ENCODE data around the gene CDH13.

The CDH13 gene

DNA sequence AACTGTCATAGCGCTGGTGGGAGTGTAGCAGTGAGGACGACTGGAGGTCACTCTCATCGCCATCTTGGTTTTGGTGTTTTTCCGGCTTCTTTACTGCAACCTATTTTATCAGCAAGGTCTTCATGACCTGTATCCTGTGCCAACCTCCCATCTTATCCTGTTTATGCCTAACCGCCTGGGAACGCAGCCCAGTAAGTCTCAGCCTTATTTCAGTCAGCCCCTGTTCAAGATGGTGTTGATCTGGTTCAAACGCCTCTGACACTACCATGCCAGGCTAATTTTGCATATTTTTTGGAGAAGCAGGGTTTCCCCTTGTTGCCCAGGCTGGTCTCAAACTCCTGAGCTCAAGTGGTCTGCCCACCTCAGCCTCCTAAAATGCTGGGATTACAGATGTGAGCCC, 1001.2 kb downstream of the CDH13 start:
- TF ChIP-seq EZH2 (IDR thresholded peaks at IDR 0.05; ENCODE audit: borderline replicate concordance, low read depth, low read length, severe bottlenecking): no peak
- no peak for ATAC-seq (ENCODE audit: insufficient read depth, low read depth)
- H3K27me3 ChIP-seq (ENCODE audit: insufficient read depth, low read length, poor library complexity): no peaks in the 10 kb centered on the region

DNA sequence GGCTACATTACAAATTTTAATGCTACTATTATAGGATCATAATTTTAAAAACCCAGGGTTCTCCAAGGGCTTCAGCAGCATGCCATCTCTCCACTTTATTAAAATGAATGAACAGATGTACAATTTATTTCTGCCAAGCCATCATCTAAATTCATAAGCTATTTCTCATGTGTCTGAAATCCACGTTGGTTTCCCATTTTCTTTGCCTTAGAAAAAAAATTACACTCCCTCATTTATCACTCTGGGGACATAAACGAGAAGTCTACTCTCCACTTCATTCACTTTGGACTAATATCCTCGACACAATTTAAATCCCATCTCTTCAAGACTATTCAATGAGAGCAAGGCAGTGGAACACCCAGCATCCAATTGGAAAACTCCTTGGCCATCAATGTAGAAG, 1002.7 kb downstream of the CDH13 start:
- H3K9ac ChIP-seq (ENCODE audit: low read depth, low read length): no peak overlapping the region
- no peaks in the 10 kb centered on the region for H3K79me2 ChIP-seq (ENCODE audit: insufficient read depth, low read length)
- no peak overlapping the region for H3K27ac ChIP-seq (ENCODE audit: low read length)
- no peak overlapping the region for H3K4me3 ChIP-seq (ENCODE audit: low read depth in 1 of 2, low read length in 2 of 2)
- no peak for DNase-seq
- no peaks in the 10 kb centered on the region for H3K4me1 ChIP-seq (ENCODE audit: insufficient read depth, low read length)
- no peaks in the 10 kb centered on the region for H3K27me3 ChIP-seq (ENCODE audit: insufficient read depth, low read length, poor library complexity)
- TF ChIP-seq, protein P1, sequence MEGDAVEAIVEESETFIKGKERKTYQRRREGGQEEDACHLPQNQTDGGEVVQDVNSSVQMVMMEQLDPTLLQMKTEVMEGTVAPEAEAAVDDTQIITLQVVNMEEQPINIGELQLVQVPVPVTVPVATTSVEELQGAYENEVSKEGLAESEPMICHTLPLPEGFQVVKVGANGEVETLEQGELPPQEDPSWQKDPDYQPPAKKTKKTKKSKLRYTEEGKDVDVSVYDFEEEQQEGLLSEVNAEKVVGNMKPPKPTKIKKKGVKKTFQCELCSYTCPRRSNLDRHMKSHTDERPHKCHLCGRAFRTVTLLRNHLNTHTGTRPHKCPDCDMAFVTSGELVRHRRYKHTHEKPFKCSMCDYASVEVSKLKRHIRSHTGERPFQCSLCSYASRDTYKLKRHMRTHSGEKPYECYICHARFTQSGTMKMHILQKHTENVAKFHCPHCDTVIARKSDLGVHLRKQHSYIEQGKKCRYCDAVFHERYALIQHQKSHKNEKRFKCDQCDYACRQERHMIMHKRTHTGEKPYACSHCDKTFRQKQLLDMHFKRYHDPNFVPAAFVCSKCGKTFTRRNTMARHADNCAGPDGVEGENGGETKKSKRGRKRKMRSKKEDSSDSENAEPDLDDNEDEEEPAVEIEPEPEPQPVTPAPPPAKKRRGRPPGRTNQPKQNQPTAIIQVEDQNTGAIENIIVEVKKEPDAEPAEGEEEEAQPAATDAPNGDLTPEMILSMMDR (IDR thresholded peaks at IDR 0.05; ENCODE audit: borderline replicate concordance, extremely low read depth, low read length, poor library complexity, severe bottlenecking): no peak
- no peak for TF ChIP-seq EZH2 (IDR thresholded peaks at IDR 0.05; ENCODE audit: borderline replicate concordance, low read depth, low read length, severe bottlenecking)
- no peaks in the 10 kb centered on the region for H3K9me3 ChIP-seq (ENCODE audit: insufficient read depth, low read length, severe bottlenecking)
- H3K4me2 ChIP-seq (ENCODE audit: insufficient read depth, low read length): no peak overlapping the region
- no peaks in the 10 kb centered on the region for H4K20me1 ChIP-seq (ENCODE audit: insufficient read depth, low read length)
- no peak overlapping the region for H2AFZ ChIP-seq (ENCODE audit: low read depth, low read length)
- no peaks in the 10 kb centered on the region for H3K36me3 ChIP-seq (ENCODE audit: insufficient read depth, low read length)
- no peak for ATAC-seq (ENCODE audit: insufficient read depth, low read depth)

More for the DNA sequence above, 1001.2 kb downstream of the CDH13 start:
- Histone ChIP-seq H3K4me3 (ENCODE audit: low read depth in 1 of 2, low read length in 2 of 2) (no peak overlapping the region), H3K4me1 (ENCODE audit: insufficient read depth, low read length) (no peaks in the 10 kb centered on the region), H3K27ac (ENCODE audit: low read length) (no peak overlapping the region), H3K9ac (ENCODE audit: low read depth, low read length) (no peak overlapping the region), H2AFZ (ENCODE audit: low read depth, low read length) (no peak overlapping the region), H4K20me1 (ENCODE audit: insufficient read depth, low read length) (no peaks in the 10 kb centered on the region), H3K9me3 (ENCODE audit: insufficient read depth, low read length, severe bottlenecking) (no peaks in the 10 kb centered on the region), H3K36me3 (ENCODE audit: insufficient read depth, low read length) (no peaks in the 10 kb centered on the region), H3K4me2 (ENCODE audit: insufficient read depth, low read length) (no peak overlapping the region), H3K79me2 (ENCODE audit: insufficient read depth, low read length) (no peaks in the 10 kb centered on the region)
- no peak for DNase-seq

DNA sequence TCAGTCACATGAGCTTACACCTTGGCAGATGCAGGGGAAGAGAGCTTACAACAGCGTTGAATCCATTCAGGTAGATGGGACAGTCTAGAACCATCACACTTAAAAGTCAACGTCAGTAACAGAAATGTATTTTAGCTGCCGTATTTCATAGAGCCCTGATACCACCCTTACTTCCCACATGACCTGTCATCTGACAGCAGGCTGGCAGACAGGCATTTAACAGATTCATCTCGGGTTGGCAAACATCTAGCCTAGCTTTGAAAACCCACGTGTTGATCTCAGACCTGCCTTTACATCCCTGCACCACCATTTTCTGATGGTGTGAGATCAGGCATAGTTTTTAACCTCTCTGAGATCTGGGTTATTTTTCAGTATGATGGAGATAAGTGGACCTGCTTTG, 1003.1 kb downstream of the CDH13 start:
- Histone ChIP-seq H4K20me1 (ENCODE audit: insufficient read depth, low read length) (no peaks in the 10 kb centered on the region), H3K4me2 (ENCODE audit: insufficient read depth, low read length) (no peak overlapping the region), H3K36me3 (ENCODE audit: insufficient read depth, low read length) (no peaks in the 10 kb centered on the region), H3K4me3 (ENCODE audit: low read depth in 1 of 2, low read length in 2 of 2) (no peak overlapping the region), H3K4me1 (ENCODE audit: insufficient read depth, low read length) (no peaks in the 10 kb centered on the region), H3K9ac (ENCODE audit: low read depth, low read length) (no peak overlapping the region), H3K27ac (ENCODE audit: low read length) (no peak overlapping the region), H2AFZ (ENCODE audit: low read depth, low read length) (no peak overlapping the region), H3K27me3 (ENCODE audit: insufficient read depth, low read length, poor library complexity) (no peaks in the 10 kb centered on the region), H3K9me3 (ENCODE audit: insufficient read depth, low read length, severe bottlenecking) (no peaks in the 10 kb centered on the region), H3K79me2 (ENCODE audit: insufficient read depth, low read length) (no peaks in the 10 kb centered on the region)
- DNase-seq (no peak), ATAC-seq (ENCODE audit: insufficient read depth, low read depth) (no peak)
- TF ChIP-seq EZH2 (IDR thresholded peaks at IDR 0.05; ENCODE audit: borderline replicate concordance, low read depth, low read length, severe bottlenecking): no peak
- TF ChIP-seq, protein P1 (IDR thresholded peaks at IDR 0.05; ENCODE audit: borderline replicate concordance, extremely low read depth, low read length, poor library complexity, severe bottlenecking): no peak

DNA sequence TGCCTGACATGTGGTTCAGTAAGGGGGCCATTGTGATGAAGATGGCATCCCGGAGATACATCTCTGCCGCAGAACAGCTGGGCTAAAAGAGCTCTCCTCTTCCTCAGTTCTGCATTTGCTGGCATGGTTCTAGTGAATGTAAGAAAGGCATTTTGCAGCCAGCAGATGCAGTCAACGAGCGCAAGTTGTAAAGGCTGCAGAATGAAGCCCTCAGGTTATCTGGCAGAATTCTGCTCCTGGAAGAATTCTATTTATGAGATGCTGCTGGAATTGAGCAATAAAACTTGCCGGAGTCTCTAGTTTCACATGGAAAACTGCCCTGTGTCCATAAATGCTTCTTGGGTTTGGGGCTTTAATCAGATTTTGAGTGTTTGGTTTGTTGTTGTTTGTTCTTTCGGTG, 1004.2 kb downstream of the CDH13 start:
- H4K20me1 ChIP-seq (ENCODE audit: insufficient read depth, low read length): no peaks in the 10 kb centered on the region
- H2AFZ ChIP-seq (ENCODE audit: low read depth, low read length): no peak overlapping the region
- no peak for ATAC-seq (ENCODE audit: insufficient read depth, low read depth)
- H3K79me2 ChIP-seq (ENCODE audit: insufficient read depth, low read length): no peaks in the 10 kb centered on the region
- no peak overlapping the region for H3K4me2 ChIP-seq (ENCODE audit: insufficient read depth, low read length)
- H3K9me3 ChIP-seq (ENCODE audit: insufficient read depth, low read length, severe bottlenecking): no peaks in the 10 kb centered on the region
- H3K27ac ChIP-seq (ENCODE audit: low read length): no peak overlapping the region
- TF ChIP-seq, protein P1 (IDR thresholded peaks at IDR 0.05; ENCODE audit: borderline replicate concordance, extremely low read depth, low read length, poor library complexity, severe bottlenecking): no peak
- no peak for TF ChIP-seq EZH2 (IDR thresholded peaks at IDR 0.05; ENCODE audit: borderline replicate concordance, low read depth, low read length, severe bottlenecking)
- H3K4me1 ChIP-seq (ENCODE audit: insufficient read depth, low read length): no peaks in the 10 kb centered on the region
- H3K9ac ChIP-seq (ENCODE audit: low read depth, low read length): no peak overlapping the region
- H3K36me3 ChIP-seq (ENCODE audit: insufficient read depth, low read length): no peaks in the 10 kb centered on the region
- no peak for DNase-seq
- no peak overlapping the region for H3K4me3 ChIP-seq (ENCODE audit: low read depth in 1 of 2, low read length in 2 of 2)
- H3K27me3 ChIP-seq (ENCODE audit: insufficient read depth, low read length, poor library complexity): no peaks in the 10 kb centered on the region
